ENCODE data around the gene CCDC57.
A peak's percentile ranks its signal among the peaks of the same experiment; 100 is the strongest.

The CCDC57 gene

GRCh38 chr17:82117139-82118090 lies 95.2 kb downstream of the CCDC57 start:
- Mint-ChIP-seq H3K4me3 (no peak overlapping the region), H3K4me1 (peaks cover 24% of the 10 kb centered on the region), H3K36me3 (no peaks in the 10 kb centered on the region), H3K27ac (peak overlapping the region; percentile 42), H3K27me3 (no peaks in the 10 kb centered on the region), H3K9me3 (no peaks in the 10 kb centered on the region)
- CTCF ChIA-PET: interaction anchor here (0.9 kb wide), 1 partner anchor 37 kb away, joined by 3 read pairs; no protein-coding TSS in a partner anchor
- DNase-seq: no peak

GRCh38 chr17:82116246-82116645 lies 96.4 kb downstream of the CCDC57 start:
- Mint-ChIP-seq H3K27ac (no peak overlapping the region), H3K27me3 (no peaks in the 10 kb centered on the region), H3K4me1 (peaks cover 15% of the 10 kb centered on the region), H3K9me3 (no peaks in the 10 kb centered on the region), H3K4me3 (no peak overlapping the region), H3K36me3 (no peaks in the 10 kb centered on the region)
- no peak for DNase-seq
- CTCF ChIA-PET: interaction anchor here (1.1 kb wide), 1 partner anchor 9 kb away, joined by 5 read pairs; no protein-coding TSS in a partner anchor

GRCh38 chr17:82114872-82115271 lies 97.8 kb downstream of the CCDC57 start:
- Mint-ChIP-seq H3K27me3 (no peaks in the 10 kb centered on the region), H3K4me3 (no peak overlapping the region), H3K9me3 (no peaks in the 10 kb centered on the region), H3K36me3 (no peaks in the 10 kb centered on the region), H3K4me1 (peaks cover 14% of the 10 kb centered on the region), H3K27ac (no peak overlapping the region)
- DNase-seq: no peak
- CTCF ChIA-PET: no interaction called here

- no peak overlapping the region for H3K4me3 Mint-ChIP-seq
- H3K27ac Mint-ChIP-seq: no peak overlapping the region
- no peaks in the 10 kb centered on the region for H3K36me3 Mint-ChIP-seq
- H3K4me1 Mint-ChIP-seq: peaks cover 10% of the 10 kb centered on the region
- DNase-seq: no peak
- CTCF ChIA-PET: no interaction called here
- no peaks in the 10 kb centered on the region for H3K27me3 Mint-ChIP-seq
- no peaks in the 10 kb centered on the region for H3K9me3 Mint-ChIP-seq
These were observed 98.2 kb downstream of the CCDC57 start for GRCh38 chr17:82114447-82114846.

GRCh38 chr17:82113941-82114340 lies 98.7 kb downstream of the CCDC57 start:
- Mint-ChIP-seq H3K36me3 (no peaks in the 10 kb centered on the region), H3K9me3 (no peaks in the 10 kb centered on the region), H3K4me1 (peaks cover 10% of the 10 kb centered on the region), H3K27ac (no peak overlapping the region), H3K4me3 (no peak overlapping the region), H3K27me3 (no peaks in the 10 kb centered on the region)
- CTCF ChIA-PET: no interaction called here
- no peak for DNase-seq

GRCh38 chr17:82113422-82113821 lies 99.2 kb downstream of the CCDC57 start:
- H3K27ac Mint-ChIP-seq: no peak overlapping the region
- H3K9me3 Mint-ChIP-seq: no peaks in the 10 kb centered on the region
- no peaks in the 10 kb centered on the region for H3K27me3 Mint-ChIP-seq
- peaks cover 11% of the 10 kb centered on the region for H3K4me1 Mint-ChIP-seq
- no peaks in the 10 kb centered on the region for H3K36me3 Mint-ChIP-seq
- H3K4me3 Mint-ChIP-seq: no peak overlapping the region
- no peak for DNase-seq
- CTCF ChIA-PET: no interaction called here

- no peak overlapping the region for H3K27ac Mint-ChIP-seq
- no peak for DNase-seq
- CTCF ChIA-PET: no interaction called here
These were observed 99.7 kb downstream of the CCDC57 start for GRCh38 chr17:82112914-82113311.

GRCh38 chr17:82112181-82112913 lies 100.3 kb downstream of the CCDC57 start:
- Mint-ChIP-seq H3K4me3 (no peak overlapping the region), H3K27ac (no peak overlapping the region), H3K36me3 (no peaks in the 10 kb centered on the region), H3K27me3 (no peaks in the 10 kb centered on the region), H3K4me1 (peaks cover 20% of the 10 kb centered on the region), H3K9me3 (no peaks in the 10 kb centered on the region)
- no peak for DNase-seq
- CTCF ChIA-PET: no interaction called here

More at GRCh38 chr17:82112914-82113311, 99.7 kb downstream of the CCDC57 start:
- Mint-ChIP-seq H3K36me3 (no peaks in the 10 kb centered on the region), H3K4me3 (no peak overlapping the region), H3K9me3 (no peaks in the 10 kb centered on the region), H3K4me1 (peaks cover 16% of the 10 kb centered on the region), H3K27me3 (no peaks in the 10 kb centered on the region)

- Mint-ChIP-seq H3K27me3 (no peaks in the 10 kb centered on the region), H3K4me3 (no peak overlapping the region), H3K36me3 (no peaks in the 10 kb centered on the region), H3K9me3 (no peaks in the 10 kb centered on the region), H3K4me1 (peaks cover 40% of the 10 kb centered on the region), H3K27ac (peak overlapping the region; percentile 45)
- DNase-seq: no peak
- CTCF ChIA-PET: no interaction called here
These were observed 102.3 kb downstream of the CCDC57 start for GRCh38 chr17:82110298-82110697.

GRCh38 chr17:82108961-82109475 lies 103.6 kb downstream of the CCDC57 start:
- Mint-ChIP-seq H3K4me1 (peaks cover 46% of the 10 kb centered on the region), H3K27ac (peak overlapping the region; percentile 20), H3K4me3 (no peak overlapping the region), H3K9me3 (no peaks in the 10 kb centered on the region), H3K36me3 (no peaks in the 10 kb centered on the region), H3K27me3 (no peaks in the 10 kb centered on the region)
- no peak for DNase-seq
- CTCF ChIA-PET: interaction anchor here (1.2 kb wide), 1 partner anchor 17 kb away, joined by 4 read pairs; no protein-coding TSS in a partner anchor

- Mint-ChIP-seq H3K27me3 (no peaks in the 10 kb centered on the region), H3K9me3 (no peaks in the 10 kb centered on the region), H3K4me3 (no peak overlapping the region), H3K36me3 (no peaks in the 10 kb centered on the region), H3K4me1 (peaks cover 47% of the 10 kb centered on the region), H3K27ac (peak overlapping the region; percentile 71)
- no peak for DNase-seq
- CTCF ChIA-PET: interaction anchor here (1.2 kb wide), 1 partner anchor 18 kb away, joined by 4 read pairs; no protein-coding TSS in a partner anchor
These were observed 104.1 kb downstream of the CCDC57 start for GRCh38 chr17:82108496-82108945.

- Mint-ChIP-seq H3K4me3 (no peak overlapping the region), H3K27me3 (no peaks in the 10 kb centered on the region), H3K9me3 (no peaks in the 10 kb centered on the region), H3K27ac (peak overlapping the region; percentile 71), H3K4me1 (peaks cover 47% of the 10 kb centered on the region), H3K36me3 (no peaks in the 10 kb centered on the region)
- DNase-seq: no peak
- CTCF ChIA-PET: interaction anchor here (1.2 kb wide), 1 partner anchor 18 kb away, joined by 4 read pairs; no protein-coding TSS in a partner anchor
These were observed 104.6 kb downstream of the CCDC57 start for GRCh38 chr17:82108038-82108437.

- no peaks in the 10 kb centered on the region for H3K27me3 Mint-ChIP-seq
- H3K9me3 Mint-ChIP-seq: no peaks in the 10 kb centered on the region
- DNase-seq: no peak
- H3K4me1 Mint-ChIP-seq: peaks cover 47% of the 10 kb centered on the region
- CTCF ChIA-PET: interaction anchor here (1.0 to 1.3 kb wide), 3 partner anchors 9 to 77 kb away, joined by 4 to 5 read pairs (median 5); no protein-coding TSS in a partner anchor
- no peaks in the 10 kb centered on the region for H3K36me3 Mint-ChIP-seq
- peak overlapping the region; percentile 15 for H3K4me3 Mint-ChIP-seq
- H3K27ac Mint-ChIP-seq: peak overlapping the region; percentile 69
These were observed 105.2 kb downstream of the CCDC57 start for GRCh38 chr17:82107341-82107860.
